ENCODE data around the gene CPA1. TPM values are rescaled to one million over a fixed set of nuclear protein-coding genes. Genes with fewer than 3 reads are reported as not detected.

Gene CPA1
- polyA plus RNA-seq, 4 donors = 0.28 to 12.7 (median 8.9) TPM

DNA sequence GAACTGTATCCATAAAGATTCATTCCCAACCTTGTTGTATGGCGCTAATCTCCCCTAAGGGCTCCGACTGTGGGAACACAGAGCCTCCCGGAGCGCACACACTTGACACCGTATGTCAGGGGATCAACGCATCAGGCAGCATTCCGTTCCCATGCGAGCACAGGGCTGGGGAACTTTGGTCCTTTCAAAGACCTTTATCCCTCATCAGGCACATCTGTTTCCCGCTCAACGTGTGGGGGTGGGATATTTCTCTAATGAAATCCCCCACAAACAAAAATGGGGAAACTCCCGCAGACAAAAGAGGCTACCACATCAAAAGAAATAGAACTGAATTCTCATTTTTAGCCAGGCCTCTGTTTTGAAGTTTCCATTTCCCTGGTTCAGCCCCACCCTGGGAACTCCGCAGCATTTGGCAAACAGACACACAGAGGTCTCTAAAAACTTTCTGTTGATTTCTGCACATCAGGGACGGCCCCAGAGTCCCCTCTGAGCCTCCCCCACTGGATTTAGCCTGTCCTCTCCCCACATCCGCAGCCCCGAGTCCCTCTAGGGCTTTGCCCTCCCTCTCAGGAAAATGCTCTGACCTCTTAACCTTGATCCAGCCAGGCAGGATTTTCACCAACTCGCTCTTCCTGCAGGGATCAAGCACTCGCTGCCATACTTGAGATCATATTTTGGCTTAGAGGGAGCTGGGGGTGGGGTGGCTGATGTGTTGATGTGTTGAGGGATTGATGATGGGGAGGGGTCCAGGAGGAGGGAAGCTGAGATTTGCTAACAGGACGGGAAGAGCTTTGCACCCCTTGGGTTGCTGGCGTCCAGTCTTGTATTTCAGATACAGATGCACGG is 29.1 kb upstream of the CPA1 start:
- Histone ChIP-seq H3K9me3 (ENCODE audit: control insufficient read depth in 2 of 2, insufficient read depth in 1 of 2, low read depth in 1 of 2, low read length in 1 of 2) (no peaks in the 10 kb centered on the region), H3K4me3 (ENCODE audit: low read depth in 1 of 3, low read length in 3 of 3) (no peak overlapping the region), H3K27me3 (ENCODE audit: control insufficient read depth in 3 of 3, insufficient read depth in 3 of 3, low read length in 3 of 3) (peaks cover 0 to 3% (median 0%) of the 10 kb centered on the region in 3 donors), H3K4me1 (ENCODE audit: control insufficient read depth in 3 of 3, insufficient read depth in 2 of 3, low read depth in 1 of 3, low read length in 2 of 3) (peaks cover 0 to 26% (median 2%) of the 10 kb centered on the region in 3 donors), H3K27ac (ENCODE audit: low read depth in 1 of 3, low read length in 2 of 3) (peak overlapping the region in 2 of 3 donors; percentile 39 to 76), H3K36me3 (ENCODE audit: control insufficient read depth in 3 of 3, insufficient read depth in 2 of 3, low read depth in 1 of 3, low read length in 3 of 3) (no peaks in the 10 kb centered on the region)
- FAIRE-seq = no peak
- 42 to 52% (median 45%) methylated on average over 20 of the region's 20 CpGs for WGBS, 3 donors
- peak in 1 of 2 donors; percentile 31 for DNase-seq

DNA sequence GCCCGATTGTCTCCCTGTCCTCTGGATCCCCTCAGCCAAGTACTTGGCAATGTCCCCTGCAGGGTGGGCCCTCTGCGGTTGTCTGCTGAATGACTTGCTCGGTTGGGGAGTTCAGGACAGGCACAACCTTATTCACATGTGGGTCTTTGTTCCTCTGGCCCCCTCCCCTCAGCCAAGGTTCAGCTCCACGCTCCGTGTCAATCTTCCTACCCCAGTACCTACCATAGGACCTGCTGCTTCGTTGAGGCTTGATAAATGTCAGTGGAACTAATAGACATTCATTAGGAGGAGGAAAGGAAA is 28.6 kb upstream of the CPA1 start:
- peaks cover 0 to 3% (median 0%) of the 10 kb centered on the region in 3 donors for H3K27me3 ChIP-seq (ENCODE audit: control insufficient read depth in 3 of 3, insufficient read depth in 3 of 3, low read length in 3 of 3)
- 73 to 87% (median 81%) methylated on average over 6 of the region's 6 CpGs for WGBS, 3 donors
- no peak overlapping the region for H3K4me3 ChIP-seq (ENCODE audit: low read depth in 1 of 3, low read length in 3 of 3)
- H3K27ac ChIP-seq (ENCODE audit: low read depth in 1 of 3, low read length in 2 of 3) = peak overlapping the region in 2 of 3 donors; percentile 39 to 76
- H3K36me3 ChIP-seq (ENCODE audit: control insufficient read depth in 3 of 3, insufficient read depth in 2 of 3, low read depth in 1 of 3, low read length in 3 of 3) = no peaks in the 10 kb centered on the region
- DNase-seq (no peak), FAIRE-seq (no peak)
- peaks cover 0 to 31% (median 2%) of the 10 kb centered on the region in 3 donors for H3K4me1 ChIP-seq (ENCODE audit: control insufficient read depth in 3 of 3, insufficient read depth in 2 of 3, low read depth in 1 of 3, low read length in 2 of 3)
- H3K9me3 ChIP-seq (ENCODE audit: control insufficient read depth in 2 of 2, insufficient read depth in 1 of 2, low read depth in 1 of 2, low read length in 1 of 2) = no peaks in the 10 kb centered on the region

DNA sequence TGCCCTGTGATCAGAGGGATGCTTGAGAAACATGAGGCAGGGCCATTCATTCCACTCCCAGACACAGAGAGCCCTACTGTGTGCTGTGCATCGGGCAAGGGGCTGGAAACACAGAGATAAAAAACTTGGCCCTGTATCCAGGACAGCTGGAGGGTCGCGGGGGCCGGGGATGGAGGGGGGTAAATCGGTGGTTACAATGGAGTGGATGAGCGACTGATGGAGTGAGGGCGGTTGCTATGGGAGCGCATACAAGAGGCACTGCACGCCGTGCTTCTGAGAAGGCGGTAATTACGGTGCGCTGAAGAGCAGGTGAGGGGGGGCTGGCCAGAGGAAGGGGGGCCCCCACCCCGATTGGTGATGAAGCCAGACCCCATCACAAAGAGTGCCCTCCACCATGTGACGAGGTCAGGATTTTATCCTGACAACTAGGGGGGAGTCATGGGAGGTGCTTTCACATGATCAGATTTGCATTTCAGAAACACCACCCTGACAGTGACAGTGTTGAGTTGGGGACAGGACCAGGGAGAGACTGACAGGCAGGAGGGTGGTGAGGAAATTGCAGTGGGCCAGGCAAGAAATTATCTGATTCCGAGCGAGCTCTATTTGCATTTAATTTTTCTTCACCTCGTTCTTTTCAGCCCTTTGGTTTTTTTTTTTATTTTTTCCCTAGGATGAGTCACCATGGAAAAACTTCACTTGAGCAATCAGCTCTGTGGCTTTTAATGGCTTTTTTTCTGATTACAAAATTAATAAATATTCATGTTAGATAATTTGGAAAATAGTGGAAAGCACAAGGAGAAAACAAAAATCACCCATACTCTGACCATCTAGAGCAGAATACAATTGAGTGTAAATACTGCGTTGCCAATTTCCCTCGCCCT is 27.9 kb upstream of the CPA1 start:
- FAIRE-seq = no peak
- WGBS, 3 donors = 51 to 58% (median 55%) methylated on average over 20 of the region's 20 CpGs

DNA sequence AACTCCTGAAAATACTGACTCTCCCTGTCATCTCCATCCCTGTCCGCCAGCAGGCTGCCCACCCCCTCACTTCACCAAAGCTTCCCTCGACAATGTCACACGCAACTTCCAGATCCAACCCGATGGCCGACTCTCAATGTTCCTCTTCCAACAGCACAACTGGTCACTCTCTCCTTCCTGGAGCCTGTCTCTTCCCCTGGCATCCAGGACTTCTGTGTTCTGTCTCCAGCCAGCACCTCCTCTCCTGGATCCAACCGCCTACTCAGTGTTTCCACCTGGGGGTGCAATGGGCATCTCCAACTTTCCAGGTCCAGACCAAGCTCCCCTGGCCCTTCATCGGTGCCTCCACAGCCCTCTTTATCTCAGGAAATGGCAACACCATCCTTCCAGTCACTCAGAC is 27.1 kb upstream of the CPA1 start:
- peaks cover 0 to 35% (median 2%) of the 10 kb centered on the region in 3 donors for H3K4me1 ChIP-seq (ENCODE audit: control insufficient read depth in 3 of 3, insufficient read depth in 2 of 3, low read depth in 1 of 3, low read length in 2 of 3)
- peaks cover 0 to 3% (median 0%) of the 10 kb centered on the region in 3 donors for H3K27me3 ChIP-seq (ENCODE audit: control insufficient read depth in 3 of 3, insufficient read depth in 3 of 3, low read length in 3 of 3)
- no peaks in the 10 kb centered on the region for H3K9me3 ChIP-seq (ENCODE audit: control insufficient read depth in 2 of 2, insufficient read depth in 1 of 2, low read depth in 1 of 2, low read length in 1 of 2)
- peak overlapping the region in 1 of 3 donors; percentile 33 for H3K27ac ChIP-seq (ENCODE audit: low read depth in 1 of 3, low read length in 2 of 3)
- DNase-seq (no peak), FAIRE-seq (no peak)
- 89 to 90% (median 90%) methylated on average over 7 of the region's 7 CpGs for WGBS, 3 donors
- H3K36me3 ChIP-seq (ENCODE audit: control insufficient read depth in 3 of 3, insufficient read depth in 2 of 3, low read depth in 1 of 3, low read length in 3 of 3) = no peaks in the 10 kb centered on the region
- H3K4me3 ChIP-seq (ENCODE audit: low read depth in 1 of 3, low read length in 3 of 3) = no peak overlapping the region

More for the DNA sequence above, 27.9 kb upstream of the CPA1 start:
- Histone ChIP-seq H3K4me3 (ENCODE audit: low read depth in 1 of 3, low read length in 3 of 3) (no peak overlapping the region), H3K27ac (ENCODE audit: low read depth in 1 of 3, low read length in 2 of 3) (peak overlapping the region in 2 of 3 donors; percentile 47 to 76), H3K9me3 (ENCODE audit: control insufficient read depth in 2 of 2, insufficient read depth in 1 of 2, low read depth in 1 of 2, low read length in 1 of 2) (no peaks in the 10 kb centered on the region), H3K36me3 (ENCODE audit: control insufficient read depth in 3 of 3, insufficient read depth in 2 of 3, low read depth in 1 of 3, low read length in 3 of 3) (no peaks in the 10 kb centered on the region), H3K27me3 (ENCODE audit: control insufficient read depth in 3 of 3, insufficient read depth in 3 of 3, low read length in 3 of 3) (peaks cover 0 to 3% (median 0%) of the 10 kb centered on the region in 3 donors), H3K4me1 (ENCODE audit: control insufficient read depth in 3 of 3, insufficient read depth in 2 of 3, low read depth in 1 of 3, low read length in 2 of 3) (peaks cover 0 to 35% (median 2%) of the 10 kb centered on the region in 3 donors)
- DNase-seq = peak in 1 of 2 donors; percentile 47

DNA sequence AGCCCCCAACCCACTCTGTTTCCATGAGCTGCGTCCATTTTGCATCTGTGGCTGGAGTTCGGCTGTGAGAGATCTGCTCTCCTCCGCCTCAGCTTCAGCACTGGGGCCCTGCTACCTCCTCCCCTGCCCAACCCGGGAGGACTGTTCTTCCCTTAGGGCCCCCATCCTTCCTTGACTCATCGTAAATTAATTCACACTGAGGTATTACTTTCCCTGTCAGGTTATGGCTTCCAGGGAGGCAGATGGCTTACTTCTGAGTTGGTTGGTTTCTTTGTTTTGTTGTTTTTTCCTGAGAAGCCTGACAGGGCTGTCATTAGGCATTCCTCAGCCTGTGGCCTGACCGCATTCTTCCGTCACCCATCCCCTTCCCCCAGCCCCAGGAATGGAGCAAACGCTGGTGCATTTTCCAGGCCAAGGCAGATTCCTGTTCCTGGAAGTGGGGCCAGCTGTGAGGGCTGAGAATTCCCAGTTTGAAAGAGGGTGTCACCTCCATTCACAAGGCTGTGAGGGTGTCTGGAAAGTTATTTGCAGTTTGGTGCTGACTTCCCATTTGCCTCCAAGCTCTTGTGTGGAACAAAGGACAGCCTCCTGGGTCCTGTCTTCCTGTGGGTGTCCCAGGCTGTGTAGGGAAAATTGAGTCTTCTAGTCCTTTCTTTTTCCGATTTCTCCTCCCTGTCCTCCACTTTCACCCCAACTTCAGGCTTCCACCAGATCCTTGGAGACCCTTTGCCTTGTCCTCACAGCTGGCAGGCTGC is 24.0 kb upstream of the CPA1 start:
- H3K9me3 ChIP-seq (ENCODE audit: control insufficient read depth in 2 of 2, insufficient read depth in 1 of 2, low read depth in 1 of 2, low read length in 1 of 2) = peaks cover 0 to 25% of the 10 kb centered on the region in 2 donors
- H3K27me3 ChIP-seq (ENCODE audit: control insufficient read depth in 3 of 3, insufficient read depth in 3 of 3, low read length in 3 of 3) = peaks cover 0 to 3% (median 0%) of the 10 kb centered on the region in 3 donors
- 59 to 81% (median 73%) methylated on average over 9 of the region's 9 CpGs for WGBS, 3 donors
- DNase-seq (peak in 1 of 2 donors; percentile 62), FAIRE-seq (no peak)
- peaks cover 0 to 27% (median 2%) of the 10 kb centered on the region in 3 donors for H3K4me1 ChIP-seq (ENCODE audit: control insufficient read depth in 3 of 3, insufficient read depth in 2 of 3, low read depth in 1 of 3, low read length in 2 of 3)
- H3K27ac ChIP-seq (ENCODE audit: low read depth in 1 of 3, low read length in 2 of 3) = peak overlapping the region; percentile 8 to 90 (median 75)
- H3K36me3 ChIP-seq (ENCODE audit: control insufficient read depth in 3 of 3, insufficient read depth in 2 of 3, low read depth in 1 of 3, low read length in 3 of 3) = no peaks in the 10 kb centered on the region
- H3K4me3 ChIP-seq (ENCODE audit: low read depth in 1 of 3, low read length in 3 of 3) = no peak overlapping the region

DNA sequence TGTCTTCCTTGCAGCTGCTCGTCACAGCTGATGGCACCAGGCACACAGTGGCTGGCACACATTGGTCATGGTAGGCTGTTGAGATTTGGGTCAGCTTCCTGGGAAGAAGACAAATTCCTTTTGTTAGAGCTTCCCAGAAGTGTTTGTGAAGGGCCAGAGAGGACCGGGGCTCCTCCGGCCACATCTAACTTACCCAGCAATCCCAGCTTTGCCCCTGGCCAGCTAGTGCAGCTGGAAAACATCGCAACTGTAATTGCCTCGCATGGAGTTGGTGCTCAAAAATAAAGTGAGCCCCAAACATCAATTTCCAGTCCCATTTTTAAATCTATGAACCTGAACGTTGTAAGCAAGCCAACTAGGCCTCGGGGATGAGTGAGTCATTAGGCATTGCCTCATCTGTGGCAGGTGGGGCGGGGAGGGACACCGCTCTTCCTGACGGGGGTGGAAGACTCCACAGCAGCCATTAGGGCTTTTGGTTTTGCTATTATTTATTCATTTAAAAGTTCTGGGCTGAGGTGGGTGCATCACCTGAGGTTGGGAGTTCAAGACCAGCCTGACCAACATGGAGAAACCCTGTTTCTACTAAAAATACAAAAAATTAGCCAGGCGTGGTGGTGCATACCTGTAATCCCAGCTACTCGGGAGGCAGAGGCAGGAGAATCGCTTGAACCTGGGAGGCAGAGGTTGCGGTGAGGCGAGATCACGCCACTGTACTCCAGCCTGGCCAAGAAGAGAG is 23.2 kb upstream of the CPA1 start:
- no peaks in the 10 kb centered on the region for H3K27me3 ChIP-seq (ENCODE audit: control insufficient read depth in 3 of 3, insufficient read depth in 3 of 3, low read length in 3 of 3)
- FAIRE-seq = no peak
- no peak overlapping the region for H3K4me3 ChIP-seq (ENCODE audit: low read depth in 1 of 3, low read length in 3 of 3)
- H3K4me1 ChIP-seq (ENCODE audit: control insufficient read depth in 3 of 3, insufficient read depth in 2 of 3, low read depth in 1 of 3, low read length in 2 of 3) = peaks cover 0 to 19% (median 0%) of the 10 kb centered on the region in 3 donors
- DNase-seq = peak; percentile 19 to 54
- H3K27ac ChIP-seq (ENCODE audit: low read depth in 1 of 3, low read length in 2 of 3) = peak overlapping the region; percentile 8 to 90 (median 75)
- H3K36me3 ChIP-seq (ENCODE audit: control insufficient read depth in 3 of 3, insufficient read depth in 2 of 3, low read depth in 1 of 3, low read length in 3 of 3) = no peaks in the 10 kb centered on the region
- peaks cover 0 to 25% of the 10 kb centered on the region in 2 donors for H3K9me3 ChIP-seq (ENCODE audit: control insufficient read depth in 2 of 2, insufficient read depth in 1 of 2, low read depth in 1 of 2, low read length in 1 of 2)
- 73 to 75% (median 73%) methylated on average over 16 of the region's 16 CpGs for WGBS, 3 donors

DNA sequence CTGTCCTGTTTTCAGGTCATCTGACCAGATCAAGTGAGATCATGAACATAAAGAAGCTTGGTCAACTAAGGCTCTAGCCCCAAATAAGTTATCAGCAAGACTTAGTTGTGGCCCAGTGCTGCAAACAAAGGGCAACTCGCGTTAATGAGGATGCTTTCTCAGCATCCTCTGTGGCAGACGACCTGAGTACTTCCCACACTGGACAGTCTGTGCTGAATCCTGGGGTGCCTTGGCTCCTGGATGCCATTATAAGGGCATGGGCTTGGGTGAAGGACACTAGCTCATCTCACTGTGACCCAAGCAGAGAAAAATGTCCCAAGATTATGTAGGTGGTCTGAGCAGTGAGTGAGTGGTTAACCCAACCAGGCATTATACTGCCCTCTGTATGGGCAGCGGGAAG is 21.8 kb upstream of the CPA1 start:
- H3K27ac ChIP-seq (ENCODE audit: low read depth in 1 of 3, low read length in 2 of 3) = no peak overlapping the region
- no peak overlapping the region for H3K4me3 ChIP-seq (ENCODE audit: low read depth in 1 of 3, low read length in 3 of 3)
- H3K36me3 ChIP-seq (ENCODE audit: control insufficient read depth in 3 of 3, insufficient read depth in 2 of 3, low read depth in 1 of 3, low read length in 3 of 3) = no peaks in the 10 kb centered on the region
- no peak for DNase-seq
- peaks cover 0 to 14% (median 0%) of the 10 kb centered on the region in 3 donors for H3K4me1 ChIP-seq (ENCODE audit: control insufficient read depth in 3 of 3, insufficient read depth in 2 of 3, low read depth in 1 of 3, low read length in 2 of 3)
- no peak for FAIRE-seq
- WGBS, 3 donors = 91 to 93% (median 92%) methylated on average over 4 of the region's 4 CpGs
- H3K9me3 ChIP-seq (ENCODE audit: control insufficient read depth in 2 of 2, insufficient read depth in 1 of 2, low read depth in 1 of 2, low read length in 1 of 2) = peaks cover 0 to 25% of the 10 kb centered on the region in 2 donors
- no peaks in the 10 kb centered on the region for H3K27me3 ChIP-seq (ENCODE audit: control insufficient read depth in 3 of 3, insufficient read depth in 3 of 3, low read length in 3 of 3)

Data from small intestine (tissue), 7 donors.